Myocyte (in vitro differentiated cells): ENCODE data around the gene IL23A. TPM values are rescaled to one million over a fixed set of nuclear protein-coding genes. Genes with fewer than 3 reads are reported as not detected.
A peak's percentile ranks its signal among the peaks of the same experiment; 100 is the strongest.
"Not testable (repeated sequence)": the region's sequence is repeated elsewhere in the genome, so short reads cannot be mapped to it uniquely, and the experiment has no call there.

Experiments used
- DNase-seq: peaks from one replicate; pipeline ENCODE4 v3.0.0-alpha.2; 2012; ENCODE audit warnings: low read depth
- polyA plus RNA-seq: library from polyadenylated mRNA; unstranded; fragments of >200 nt; gene quantifications from one replicate; pipeline ENCODE4 v1.2.1, GENCODE V29; 2012; ENCODE audit warnings: missing spikeins
- total RNA-seq: library from RNA; depleted of rRNA; stranded (reverse); fragments of >200 nt; gene quantifications from 2 replicates; pipeline ENCODE4 v1.2.3, GENCODE V29; 2014

The IL23A gene, protein sequence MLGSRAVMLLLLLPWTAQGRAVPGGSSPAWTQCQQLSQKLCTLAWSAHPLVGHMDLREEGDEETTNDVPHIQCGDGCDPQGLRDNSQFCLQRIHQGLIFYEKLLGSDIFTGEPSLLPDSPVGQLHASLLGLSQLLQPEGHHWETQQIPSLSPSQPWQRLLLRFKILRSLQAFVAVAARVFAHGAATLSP
- 0.51 TPM in 1 of 2 replicates, not detected in the other for total RNA-seq
- 0.52 TPM for polyA plus RNA-seq

DNA sequence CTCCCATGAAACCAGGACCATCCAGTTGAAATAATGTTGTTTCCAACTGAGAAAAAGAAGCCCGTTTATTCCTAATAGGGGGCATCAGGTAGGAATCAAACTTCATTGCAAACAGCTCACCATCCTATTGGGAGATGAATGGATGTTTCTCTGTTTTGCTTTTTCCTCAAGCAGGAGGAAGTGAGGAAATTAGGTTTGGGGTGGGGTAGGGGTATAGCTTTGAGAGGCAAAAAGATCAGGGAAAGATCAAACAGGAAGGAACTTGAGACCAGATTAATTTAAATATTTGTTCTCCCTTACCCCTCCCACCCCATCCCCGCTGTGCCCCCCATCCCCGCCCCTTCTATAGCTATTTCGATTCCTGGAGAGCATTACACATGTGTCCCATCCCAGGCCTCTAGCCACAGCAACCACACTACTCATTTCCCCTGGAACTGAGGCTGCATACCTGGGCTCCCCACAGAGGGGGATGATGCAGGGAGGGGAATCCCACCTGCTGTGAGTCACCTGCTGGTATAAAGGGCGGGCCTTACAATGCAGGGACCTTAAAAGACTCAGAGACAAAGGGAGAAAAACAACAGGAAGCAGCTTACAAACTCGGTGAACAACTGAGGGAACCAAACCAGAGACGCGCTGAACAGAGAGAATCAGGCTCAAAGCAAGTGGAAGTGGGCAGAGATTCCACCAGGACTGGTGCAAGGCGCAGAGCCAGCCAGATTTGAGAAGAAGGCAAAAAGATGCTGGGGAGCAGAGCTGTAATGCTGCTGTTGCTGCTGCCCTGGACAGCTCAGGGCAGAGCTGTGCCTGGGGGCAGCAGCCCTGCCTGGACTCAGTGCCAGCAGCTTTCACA, at the start of gene IL23A:
Gene IL23A (plus strand): TSS at position 577 of the 850 bp plus-strand sequence. CDS start 161 bp downstream, at position 738.
- peak; percentile 32 for DNase-seq

- DNase-seq, result no peak
These were observed 44.9 kb upstream of the IL23A start for GRCh38 chr12:56293795-56294194.

GRCh38 chr12:56296295-56296694, 42.4 kb upstream of the IL23A start:
- no peak for DNase-seq

DNA sequence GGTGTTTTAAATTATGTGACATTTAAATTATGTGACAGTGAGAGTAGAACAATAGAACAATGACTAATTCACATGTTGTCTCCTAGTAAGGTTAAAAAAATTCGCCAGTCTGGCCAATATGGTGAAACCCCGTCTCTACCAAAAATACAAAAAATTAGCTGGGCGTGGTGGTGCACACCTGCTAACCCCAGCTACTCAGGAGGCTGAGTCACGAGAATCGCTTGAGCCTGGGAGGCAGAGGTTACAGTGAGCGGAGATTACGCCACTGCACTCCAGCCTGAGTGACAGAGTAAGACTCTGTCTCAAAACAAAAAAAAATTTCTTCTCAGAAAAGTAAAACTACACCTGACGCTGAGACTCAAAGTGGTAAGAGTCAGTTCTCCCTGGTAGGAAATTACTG, 41.3 kb upstream of the IL23A start:
- DNase-seq, result no peak

- DNase-seq, result no peak
These were observed 39.9 kb upstream of the IL23A start for GRCh38 chr12:56298828-56299227.

DNA sequence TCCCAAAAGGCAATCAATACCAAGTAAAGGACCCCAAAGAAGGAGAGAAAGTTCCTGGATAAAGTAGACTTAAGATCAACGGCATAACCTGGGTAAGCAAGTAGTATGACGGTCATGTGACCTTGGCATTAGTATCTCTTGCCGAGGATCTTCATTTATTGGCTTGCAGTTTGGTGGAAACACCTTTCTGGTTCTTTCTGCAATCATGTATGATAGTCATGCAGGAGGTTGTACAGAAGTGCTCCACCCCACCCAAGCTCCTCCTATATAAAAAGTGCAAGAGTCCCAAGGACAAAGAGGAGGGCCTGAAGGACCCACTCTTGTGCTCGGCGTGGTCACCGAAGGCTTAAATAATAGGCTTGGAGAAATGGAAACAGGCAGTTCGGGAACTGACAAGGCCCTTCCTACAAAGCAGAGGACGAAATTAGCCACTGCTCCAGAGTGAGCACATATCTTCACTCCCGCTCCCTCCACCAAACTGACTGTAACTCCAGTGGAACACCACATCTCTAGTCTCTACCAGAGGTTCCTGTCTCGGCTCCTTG, 39.3 kb upstream of the IL23A start:
- DNase-seq, result no peak

DNA sequence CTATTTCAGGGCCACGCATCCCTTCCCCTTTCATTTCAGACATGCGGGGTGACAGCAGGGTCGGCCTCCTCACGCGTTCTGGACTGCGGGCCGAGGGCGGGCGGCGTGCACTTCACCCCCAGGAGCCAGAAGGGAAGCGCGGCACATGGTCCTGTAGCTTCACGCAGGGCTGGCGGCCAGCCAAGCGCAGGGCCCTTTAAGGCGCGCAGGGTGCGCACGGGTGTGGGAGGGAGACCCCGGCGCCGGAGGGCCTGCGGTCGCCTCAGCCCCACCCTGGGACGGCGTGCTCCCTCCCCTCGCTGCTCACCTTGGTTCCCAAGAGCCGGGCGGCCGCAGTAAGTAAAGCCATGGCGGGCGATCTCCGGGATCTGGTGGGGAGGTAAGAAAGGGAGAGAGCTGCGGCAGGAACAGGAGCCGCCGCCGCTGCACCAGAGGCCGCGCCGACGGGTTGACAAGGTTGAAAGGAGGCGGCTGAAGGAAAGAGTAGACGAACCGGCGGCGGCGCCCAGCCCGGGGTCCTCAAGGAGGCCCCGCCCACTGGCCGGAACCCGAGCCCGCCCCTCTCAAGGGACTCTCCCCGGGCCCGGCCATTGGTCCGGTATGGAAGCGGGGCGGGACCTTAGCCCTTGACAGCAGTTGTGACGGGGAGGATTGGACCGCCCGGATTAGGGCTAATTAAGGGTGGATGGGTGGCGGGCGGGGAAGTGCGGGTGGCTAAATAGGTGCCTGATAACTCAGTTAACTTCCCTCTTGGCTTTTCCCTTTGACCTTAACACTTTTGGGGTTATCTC, 38.6 kb upstream of the IL23A start, which contains the start of gene CS:
Gene CS (minus strand): TSS at position 478 of the 791 bp plus-strand sequence. CDS start 129 bp downstream, at position 349.
- peak; percentile 99 for DNase-seq

- no peak for DNase-seq
These were observed 37.8 kb upstream of the IL23A start for GRCh38 chr12:56300644-56301464.

DNA sequence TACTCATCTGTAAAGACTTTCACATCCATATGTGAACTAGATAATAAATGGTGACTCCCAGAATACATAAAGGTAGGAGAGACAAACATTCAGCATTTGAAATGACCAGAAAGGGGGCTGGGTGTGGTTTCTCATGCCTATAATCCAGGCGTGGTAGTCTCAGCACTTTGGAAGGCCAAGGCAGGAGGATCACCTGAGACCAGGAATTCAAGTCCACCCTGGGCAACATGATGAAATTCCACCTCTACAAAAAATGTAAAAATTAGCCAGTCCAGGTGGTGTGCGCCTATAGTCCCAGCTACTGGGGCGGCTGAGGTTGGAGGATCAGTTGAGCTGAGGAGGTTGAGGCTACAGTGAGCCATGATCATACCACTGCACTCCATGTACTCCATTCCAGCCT, 34.4 kb upstream of the IL23A start:
- DNase-seq, result no peak

DNA sequence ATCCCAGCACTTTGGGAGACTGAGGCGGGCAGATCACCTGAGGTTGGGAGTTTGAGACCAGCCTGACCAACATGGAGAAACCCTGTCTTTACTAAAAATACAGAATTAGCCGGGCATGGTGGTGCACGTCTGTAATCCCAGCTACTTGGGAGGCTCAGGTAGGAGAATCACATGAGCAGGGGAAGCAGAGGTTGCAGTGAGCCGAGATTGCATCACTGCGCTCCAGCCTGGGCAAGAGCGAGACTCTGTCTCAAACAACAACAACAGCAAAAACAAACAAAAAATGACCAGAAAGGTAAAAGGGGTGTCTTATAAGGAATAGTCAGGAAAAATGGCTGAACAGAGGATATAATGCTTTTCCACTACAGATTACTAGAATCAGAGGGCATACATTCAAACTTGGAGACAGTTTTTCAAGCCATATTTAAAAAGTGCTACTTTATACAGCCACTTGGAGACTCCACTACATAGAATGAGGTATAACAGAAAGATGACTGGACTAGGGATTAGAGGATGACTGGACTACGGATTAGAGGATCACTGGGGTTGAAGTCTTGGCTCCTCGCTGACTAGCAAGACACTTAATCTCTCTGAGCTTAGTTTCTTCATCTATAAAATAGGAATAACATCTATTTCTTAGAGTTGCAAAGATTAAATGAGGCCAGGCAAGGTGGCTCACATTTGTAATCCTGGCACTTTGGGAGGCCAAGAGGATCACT, 33.7 kb upstream of the IL23A start:
- DNase-seq, result no peak

DNA sequence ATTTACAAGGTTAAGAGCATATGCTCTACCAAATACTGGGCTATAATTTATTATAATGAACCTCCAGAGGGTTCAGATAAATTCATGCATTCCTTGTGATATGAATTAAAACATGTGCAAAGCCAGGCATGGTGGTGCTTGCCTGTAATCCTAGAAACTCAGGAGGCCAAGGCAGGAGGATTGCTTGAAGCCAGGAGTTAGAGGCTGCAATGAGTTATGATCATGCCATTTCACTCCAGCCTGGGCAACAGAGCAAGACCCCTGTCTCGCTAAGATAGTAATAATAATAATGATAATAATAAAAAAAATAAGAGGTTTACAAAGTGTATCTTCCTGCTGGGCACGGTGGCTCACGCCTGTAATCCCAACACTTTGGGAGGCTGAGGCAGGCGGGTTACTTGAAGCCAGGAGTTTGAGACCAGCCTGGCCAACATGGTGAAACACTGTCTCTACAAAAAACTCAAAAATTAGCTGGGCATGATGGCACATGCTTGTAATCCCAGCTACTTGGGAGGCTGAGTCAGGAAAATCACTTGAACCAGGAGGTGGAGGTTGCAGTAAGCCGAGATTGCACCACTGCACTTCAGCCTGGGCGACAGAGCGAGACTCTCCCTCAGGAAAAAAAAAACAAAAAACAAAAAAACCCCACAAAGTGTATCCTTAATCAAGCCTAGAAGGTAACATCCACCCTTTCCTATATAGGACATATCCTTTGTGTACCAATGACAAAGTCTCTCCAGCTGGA, 31.3 kb upstream of the IL23A start:
- DNase-seq, result no peak

- DNase-seq, result no peak
These were observed 30.0 kb upstream of the IL23A start for GRCh38 chr12:56308714-56309113.

DNA sequence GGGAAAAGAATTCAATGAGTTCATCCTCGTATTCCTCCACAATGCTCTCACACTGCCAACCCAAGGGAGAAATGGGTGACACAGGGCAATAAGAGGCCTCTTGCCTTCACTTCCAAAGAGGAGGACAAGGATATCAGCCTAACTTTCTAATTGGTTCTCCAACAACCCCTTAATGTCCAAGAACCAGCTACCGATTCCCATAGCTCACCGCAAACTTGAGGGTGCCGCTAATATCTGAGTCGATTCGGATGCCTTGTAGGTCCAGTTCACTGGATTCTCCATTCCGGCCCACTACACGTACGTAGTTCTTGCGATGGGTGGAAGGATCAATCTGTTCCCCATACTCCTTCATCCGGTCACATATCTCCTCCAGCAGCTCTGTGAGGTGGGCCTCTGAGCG, 27.7 kb upstream of the IL23A start:
- DNase-seq, result no peak

DNA sequence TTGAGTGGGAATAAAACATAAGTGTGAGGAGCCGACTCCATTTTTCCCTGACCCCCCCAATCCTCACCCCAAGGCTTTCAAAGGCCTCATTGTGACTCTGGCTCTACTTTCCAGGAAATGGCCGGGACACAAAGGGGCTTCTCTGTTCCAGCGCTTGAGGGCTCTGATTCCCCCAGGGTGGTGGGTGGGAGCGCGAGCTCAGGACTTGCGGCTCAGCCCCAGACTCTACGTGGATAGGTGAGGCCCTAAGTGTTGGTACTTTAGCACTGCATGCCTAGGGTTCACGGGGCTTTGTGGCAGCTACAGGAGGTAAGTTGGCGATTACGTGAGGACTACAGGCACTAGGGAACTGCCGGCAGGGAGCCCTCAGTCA, 23.4 kb upstream of the IL23A start:
- no peak for DNase-seq

DNA sequence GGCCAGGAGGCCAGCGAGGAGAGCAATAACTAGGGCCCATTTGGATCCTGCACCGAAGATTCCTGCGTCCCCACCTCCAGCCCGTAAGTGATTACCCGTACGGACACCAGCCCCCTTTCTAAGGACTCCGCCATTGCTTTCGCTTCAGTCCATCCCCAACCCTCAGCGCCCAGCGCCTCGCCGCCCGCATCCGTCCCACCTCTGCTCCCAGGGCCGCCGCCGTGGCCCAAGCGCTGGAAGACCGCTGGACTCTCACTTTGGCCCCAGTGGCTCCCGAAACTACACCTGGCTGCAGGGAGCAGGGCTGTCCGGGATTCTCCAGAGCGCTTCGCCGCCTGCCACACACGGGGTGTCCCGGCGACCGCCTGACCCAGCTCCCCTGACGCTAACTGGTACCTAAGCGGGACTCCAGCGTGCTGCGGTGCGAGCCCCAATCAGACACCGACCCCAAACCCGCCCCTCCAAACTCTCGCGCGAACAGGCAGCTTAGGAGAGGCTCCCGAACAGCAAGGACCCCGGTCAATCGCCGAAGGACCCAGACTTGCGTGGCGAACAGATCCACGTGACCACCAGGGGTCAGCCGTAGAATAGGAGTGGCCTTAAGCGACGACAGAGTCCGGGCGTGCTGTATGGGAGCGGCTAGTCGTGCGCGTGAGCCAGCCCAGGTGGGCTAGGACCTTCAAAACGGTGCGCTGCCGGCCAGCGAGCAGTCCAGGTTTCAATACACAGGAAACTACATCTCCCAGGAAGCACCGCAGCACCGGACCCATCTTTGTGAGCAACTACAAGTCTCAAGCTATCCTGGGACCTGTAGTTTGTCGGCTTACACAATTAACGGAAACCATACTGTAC, 22.8 kb upstream of the IL23A start, which contains the start of gene CNPY2:
Gene CNPY2 (minus strand): TSS at position 367 of the 852 bp plus-strand sequence. CDS start 771 bp downstream, outside the sequence.
- DNase-seq, result peak; percentile 99

- DNase-seq, result no peak
These were observed 21.0 kb upstream of the IL23A start for GRCh38 chr12:56317675-56318074.

DNA sequence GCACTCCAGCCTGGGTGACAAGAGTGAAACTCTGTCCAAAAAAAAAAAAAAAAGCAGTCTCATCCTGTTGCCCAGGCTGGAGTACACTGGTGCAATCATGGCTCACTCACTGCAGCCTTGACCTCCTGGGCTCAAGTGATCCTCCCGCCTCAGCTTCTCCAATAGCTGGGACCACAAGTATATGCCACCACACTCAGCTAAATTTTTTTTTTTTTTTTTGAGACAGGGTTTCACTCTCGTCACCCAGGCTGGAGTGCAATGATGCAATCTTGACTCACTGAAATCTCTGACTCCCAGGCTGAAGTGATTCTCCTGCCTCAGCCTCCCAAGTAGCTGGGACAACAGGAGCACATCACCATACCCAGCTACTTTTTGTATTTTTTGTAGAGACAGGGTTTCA, 17.7 kb upstream of the IL23A start:
- no peak for DNase-seq

DNA sequence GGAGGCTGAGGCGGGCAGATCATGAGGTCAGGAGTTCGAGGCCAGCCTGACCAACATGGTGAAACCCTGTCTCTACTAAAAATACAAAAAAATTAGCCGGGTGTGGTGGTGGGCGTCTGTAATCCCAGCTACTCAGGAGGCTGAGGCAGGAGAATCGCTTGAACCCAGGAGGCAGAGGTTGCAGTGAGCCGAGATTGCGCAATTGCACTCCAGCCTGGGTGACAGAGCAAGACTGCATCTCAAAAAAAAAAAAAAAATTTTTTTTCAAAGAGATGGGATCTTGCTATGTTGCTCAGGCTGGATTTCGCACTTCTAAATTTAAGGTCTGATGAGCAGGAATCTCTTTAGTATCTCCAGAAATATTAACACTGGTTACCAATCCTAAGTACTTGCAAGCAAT, 17.1 kb upstream of the IL23A start:
- DNase-seq, result not testable (repeated sequence)
